GM12873 (cell line): ENCODE results near the gene STUM.

ENCODE experiments used
- TF ChIP-seq, protein P1 (sequence below): IDR thresholded peaks from 2 replicates; pipeline ENCODE4 v1.5.1; 2012; ENCODE audit warnings: low read depth, mild to moderate bottlenecking, moderate library complexity, low read length, control low read depth; ENCODE audit not compliant: insufficient read depth; ENCODE audit errors: missing control alignments

Gene STUM

DNA sequence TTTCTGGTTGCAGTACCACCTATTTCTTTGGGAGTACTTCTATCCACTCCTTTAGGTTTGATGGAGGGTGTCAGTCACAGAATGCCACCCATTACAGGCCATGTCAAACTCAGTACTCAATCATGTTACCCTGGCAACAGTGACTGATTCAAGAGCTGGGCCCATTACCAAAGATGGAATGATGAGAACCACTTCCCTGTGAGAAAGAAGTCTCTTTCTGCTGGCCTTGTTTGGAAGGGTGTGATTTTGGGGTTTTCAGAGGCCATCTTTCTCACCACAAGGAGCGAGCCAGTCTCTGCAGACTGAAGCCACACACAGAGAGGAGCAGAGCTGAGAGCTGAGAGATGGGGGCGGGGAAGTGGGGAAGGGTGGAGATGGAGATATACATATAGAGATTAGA lies 13.9 kb upstream of the STUM start:
- TF ChIP-seq, protein P1, sequence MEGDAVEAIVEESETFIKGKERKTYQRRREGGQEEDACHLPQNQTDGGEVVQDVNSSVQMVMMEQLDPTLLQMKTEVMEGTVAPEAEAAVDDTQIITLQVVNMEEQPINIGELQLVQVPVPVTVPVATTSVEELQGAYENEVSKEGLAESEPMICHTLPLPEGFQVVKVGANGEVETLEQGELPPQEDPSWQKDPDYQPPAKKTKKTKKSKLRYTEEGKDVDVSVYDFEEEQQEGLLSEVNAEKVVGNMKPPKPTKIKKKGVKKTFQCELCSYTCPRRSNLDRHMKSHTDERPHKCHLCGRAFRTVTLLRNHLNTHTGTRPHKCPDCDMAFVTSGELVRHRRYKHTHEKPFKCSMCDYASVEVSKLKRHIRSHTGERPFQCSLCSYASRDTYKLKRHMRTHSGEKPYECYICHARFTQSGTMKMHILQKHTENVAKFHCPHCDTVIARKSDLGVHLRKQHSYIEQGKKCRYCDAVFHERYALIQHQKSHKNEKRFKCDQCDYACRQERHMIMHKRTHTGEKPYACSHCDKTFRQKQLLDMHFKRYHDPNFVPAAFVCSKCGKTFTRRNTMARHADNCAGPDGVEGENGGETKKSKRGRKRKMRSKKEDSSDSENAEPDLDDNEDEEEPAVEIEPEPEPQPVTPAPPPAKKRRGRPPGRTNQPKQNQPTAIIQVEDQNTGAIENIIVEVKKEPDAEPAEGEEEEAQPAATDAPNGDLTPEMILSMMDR: no peak

DNA sequence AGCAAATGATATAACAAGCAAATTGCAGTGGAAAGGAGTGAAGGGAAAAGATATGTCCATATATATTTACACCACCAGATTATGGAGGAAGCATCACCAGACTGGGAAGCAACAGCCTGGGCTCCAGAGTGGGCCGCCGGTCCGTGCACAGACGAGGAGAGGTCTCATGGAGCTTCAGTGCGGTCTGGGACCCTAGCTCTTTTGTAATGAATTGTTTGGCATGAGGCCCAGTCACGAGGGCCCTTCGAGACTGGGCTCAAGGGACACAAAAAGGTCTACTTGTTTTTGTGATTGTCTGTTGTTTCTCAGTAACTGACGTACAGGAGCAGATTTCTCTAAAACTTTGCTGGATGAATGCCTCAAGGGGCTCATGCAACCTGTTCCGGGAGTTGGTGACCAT lies 12.9 kb upstream of the STUM start:
- TF ChIP-seq, protein P1: no peak

DNA sequence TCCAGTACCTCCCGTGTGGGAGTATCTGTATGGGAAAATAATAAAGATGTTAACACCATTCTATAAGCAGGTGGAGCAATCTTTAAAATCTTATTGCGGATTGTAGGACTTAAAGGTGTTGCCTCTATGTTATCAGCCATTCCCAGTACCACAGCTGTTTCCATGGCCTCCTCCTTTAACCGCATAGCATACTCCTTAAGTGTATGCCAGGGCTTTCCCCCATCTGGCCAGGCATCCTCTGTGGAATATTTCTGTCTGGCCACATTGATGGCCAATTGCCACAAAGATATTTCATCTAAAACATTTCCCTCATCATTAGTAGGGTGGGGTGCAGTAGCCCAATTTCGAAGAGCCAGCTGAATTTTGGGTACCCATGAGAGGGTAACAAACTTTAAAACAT lies 7.3 kb upstream of the STUM start:
- TF ChIP-seq, protein P1: no peak

DNA sequence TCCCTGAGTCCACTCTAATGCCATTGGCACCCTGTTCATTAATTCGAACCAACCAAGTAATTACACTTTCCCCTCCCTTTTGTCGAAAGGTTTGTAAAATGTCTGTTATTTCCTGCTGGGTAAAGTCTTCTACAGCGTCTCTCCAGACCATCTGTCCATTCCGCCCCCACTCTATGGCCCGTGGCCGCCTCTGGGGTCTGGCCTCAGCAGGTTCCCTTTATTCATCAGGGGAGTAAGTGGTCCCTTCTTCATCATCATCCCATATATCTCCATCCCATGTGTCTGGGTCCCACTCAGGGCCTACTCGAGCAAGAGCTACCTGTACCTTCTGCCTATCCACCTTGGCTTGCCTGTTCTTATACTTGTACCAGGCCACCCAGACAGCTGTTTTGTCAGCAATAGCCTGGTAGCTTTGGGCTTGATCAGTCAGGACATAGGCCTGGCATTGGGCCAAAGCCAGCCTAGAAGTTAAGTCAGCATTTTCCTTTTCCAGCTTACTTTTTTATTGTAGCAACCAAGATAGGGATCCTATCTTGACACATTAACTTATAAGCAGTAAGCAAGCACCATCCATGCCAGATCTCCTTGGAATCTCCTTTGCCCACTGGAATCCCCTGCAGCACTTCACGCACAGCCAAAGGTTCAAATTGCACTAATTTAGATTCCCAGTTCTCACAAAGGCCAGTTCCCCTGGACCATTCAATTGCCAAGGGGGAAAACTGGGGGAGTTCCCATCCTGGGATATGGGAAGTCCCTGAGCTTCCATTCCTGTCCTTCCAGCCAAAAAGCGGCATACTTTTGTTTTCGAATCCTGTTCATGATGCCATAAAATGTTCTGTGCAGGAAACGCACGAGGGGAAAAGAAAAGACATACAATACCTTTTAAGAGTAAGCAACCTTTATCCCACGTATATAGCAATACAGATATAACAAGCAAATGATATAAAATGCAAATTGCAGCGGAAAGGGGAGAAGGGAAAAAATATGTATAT lies 6.6 kb upstream of the STUM start:
- TF ChIP-seq, protein P1: no peak

DNA sequence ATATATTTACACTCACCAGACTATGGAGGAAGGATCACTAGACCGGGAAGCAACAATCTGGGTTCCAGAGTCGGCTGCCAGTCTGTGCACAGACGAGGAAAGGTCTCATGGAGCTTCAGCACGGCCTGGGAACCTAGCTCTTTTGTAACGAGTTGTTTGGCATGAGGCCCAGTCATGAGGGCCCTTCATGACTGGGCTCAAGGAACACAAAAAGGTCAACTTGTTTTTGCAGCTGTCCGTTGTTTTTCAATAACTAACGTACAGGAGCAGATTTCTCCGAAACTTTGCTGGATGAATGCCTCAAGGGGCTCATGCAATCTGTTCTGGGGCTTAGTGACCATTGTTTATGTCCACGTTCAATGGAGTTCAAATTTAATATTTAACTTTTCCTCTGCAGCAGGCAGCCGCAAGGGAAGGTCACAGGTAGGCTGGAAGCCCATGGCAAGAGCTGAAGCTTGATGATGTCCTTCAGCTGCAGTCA lies 5.9 kb upstream of the STUM start:
- TF ChIP-seq, protein P1: no peak

DNA sequence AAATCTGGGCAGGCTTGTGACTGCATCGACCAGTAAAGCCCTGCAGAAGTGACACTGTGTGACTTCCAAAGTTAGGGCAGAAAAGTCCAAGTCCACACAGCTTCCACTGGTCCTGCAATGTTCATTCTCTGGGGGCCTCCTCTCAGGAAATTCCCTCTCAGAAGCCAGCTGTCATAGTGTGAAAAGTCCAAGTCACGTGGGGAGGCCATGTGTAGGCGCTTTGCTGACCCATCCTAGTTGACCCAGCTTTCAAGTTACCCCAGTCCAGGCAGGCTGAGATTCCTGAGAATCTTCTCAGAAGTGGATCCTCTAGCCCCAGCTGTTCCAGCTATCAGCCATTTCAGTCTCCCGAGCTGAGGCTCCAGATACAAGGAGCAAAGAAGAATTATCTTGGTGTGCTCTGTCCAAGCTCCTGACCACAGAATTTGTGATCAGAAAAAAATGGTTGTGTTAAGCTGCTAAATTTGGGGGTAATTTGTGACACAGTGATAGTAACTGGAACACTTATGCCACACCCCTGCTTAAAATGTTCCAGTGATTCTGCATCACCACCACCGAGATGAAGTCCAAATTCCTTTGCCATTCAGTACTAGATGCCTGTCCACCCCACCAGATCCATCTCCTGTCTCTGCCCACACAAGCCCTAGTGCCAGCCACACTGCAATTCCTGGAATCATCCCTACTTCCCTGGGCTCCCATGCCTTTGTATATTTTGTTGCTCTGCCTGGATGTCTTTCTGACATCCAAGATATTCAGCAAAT lies 2.5 kb upstream of the STUM start:
- TF ChIP-seq, protein P1: no peak

DNA sequence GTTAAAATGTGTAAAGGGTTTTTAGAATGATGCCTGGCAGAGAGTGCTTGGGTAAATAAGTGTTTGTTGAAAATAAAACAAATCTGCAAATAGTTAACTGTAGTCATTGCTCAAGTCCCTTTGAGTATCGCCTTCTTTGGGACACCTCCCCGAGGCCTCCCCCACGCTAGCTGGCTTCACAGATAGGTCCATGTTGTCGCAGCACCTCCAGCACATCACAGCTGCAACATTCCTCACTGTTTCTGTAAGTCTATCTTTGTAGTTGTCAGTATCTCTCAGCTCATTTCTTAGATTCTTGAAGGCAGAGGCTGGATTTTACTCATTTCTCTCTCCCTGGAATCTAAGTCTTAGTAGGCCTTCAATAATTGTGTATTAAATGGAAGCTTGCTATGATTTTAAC lies 1.6 kb upstream of the STUM start:
- TF ChIP-seq, protein P1: no peak
